Peyer's patch (tissue), 4 donors: ENCODE data around the gene CARD10. TPM values are rescaled to one million over a fixed set of nuclear protein-coding genes. Genes with fewer than 3 reads are reported as not detected.

Experiments
- DNase-seq, 3 donors: peaks; one replicate each; pipeline ENCODE4 v3.0.0-alpha.2; 2017 to 2019
- H3K27ac ChIP-seq, 4 donors: fragments of 200-600 bp; sonication (generic); one replicate each; pipeline ENCODE4 v1.5.1; 2016 to 2019
- H3K27me3 ChIP-seq, 2 donors: fragments of 200-600 bp; sonication (generic); one replicate each; pipeline ENCODE4 v1.5.1; 2019
- H3K36me3 ChIP-seq, 3 donors: fragments of 200-600 bp; sonication (generic); one replicate each; pipeline ENCODE4 v1.5.1; 2016 to 2019
- H3K4me1 ChIP-seq, 4 donors: fragments of 200-600 bp; sonication (generic); one replicate each; pipeline ENCODE4 v1.5.1; 2016 to 2019
- H3K4me3 ChIP-seq, 4 donors: fragments of 200-600 bp; sonication (generic); 1 replicate in 3 of 4; 2 replicates in 1 of 4; pipeline ENCODE4 v1.5.1; 2016 to 2019; ENCODE audit warnings: mild to moderate bottlenecking in 1 of 4
- H3K9me3 ChIP-seq, 4 donors: fragments of 200-600 bp; sonication (generic); one replicate each; pipeline ENCODE4 v1.5.1; 2016 to 2019; ENCODE audit warnings: mild to moderate bottlenecking in 1 of 4
- POLR2A ChIP-seq, 2 donors: fragments of 450-650 bp; IDR thresholded peaks; one replicate each; pipeline ENCODE4 v1.5.1; 2017; ENCODE audit warnings: antibody characterized with exemption in 2 of 2, mild to moderate bottlenecking in 2 of 2, moderate library complexity in 2 of 2
- total RNA-seq, 4 donors: library from RNA; depleted of rRNA; stranded (reverse); fragments of >200 nt; gene quantifications; one replicate each; pipeline ENCODE4 v1.1.0, GENCODE V29; 2016
- TF ChIP-seq, protein P1 (sequence below), 6 experiments: fragments of 450-650 bp in 4 of 6; fragments of 200-600 bp in 2 of 6; sonication (generic) in 1 of 6; IDR thresholded peaks; one replicate each; pipeline ENCODE4 v1.5.1; 2017 to 2019; ENCODE audit warnings: antibody characterized with exemption in 6 of 6, mild to moderate bottlenecking in 3 of 6, moderate library complexity in 1 of 6

Gene CARD10, protein sequence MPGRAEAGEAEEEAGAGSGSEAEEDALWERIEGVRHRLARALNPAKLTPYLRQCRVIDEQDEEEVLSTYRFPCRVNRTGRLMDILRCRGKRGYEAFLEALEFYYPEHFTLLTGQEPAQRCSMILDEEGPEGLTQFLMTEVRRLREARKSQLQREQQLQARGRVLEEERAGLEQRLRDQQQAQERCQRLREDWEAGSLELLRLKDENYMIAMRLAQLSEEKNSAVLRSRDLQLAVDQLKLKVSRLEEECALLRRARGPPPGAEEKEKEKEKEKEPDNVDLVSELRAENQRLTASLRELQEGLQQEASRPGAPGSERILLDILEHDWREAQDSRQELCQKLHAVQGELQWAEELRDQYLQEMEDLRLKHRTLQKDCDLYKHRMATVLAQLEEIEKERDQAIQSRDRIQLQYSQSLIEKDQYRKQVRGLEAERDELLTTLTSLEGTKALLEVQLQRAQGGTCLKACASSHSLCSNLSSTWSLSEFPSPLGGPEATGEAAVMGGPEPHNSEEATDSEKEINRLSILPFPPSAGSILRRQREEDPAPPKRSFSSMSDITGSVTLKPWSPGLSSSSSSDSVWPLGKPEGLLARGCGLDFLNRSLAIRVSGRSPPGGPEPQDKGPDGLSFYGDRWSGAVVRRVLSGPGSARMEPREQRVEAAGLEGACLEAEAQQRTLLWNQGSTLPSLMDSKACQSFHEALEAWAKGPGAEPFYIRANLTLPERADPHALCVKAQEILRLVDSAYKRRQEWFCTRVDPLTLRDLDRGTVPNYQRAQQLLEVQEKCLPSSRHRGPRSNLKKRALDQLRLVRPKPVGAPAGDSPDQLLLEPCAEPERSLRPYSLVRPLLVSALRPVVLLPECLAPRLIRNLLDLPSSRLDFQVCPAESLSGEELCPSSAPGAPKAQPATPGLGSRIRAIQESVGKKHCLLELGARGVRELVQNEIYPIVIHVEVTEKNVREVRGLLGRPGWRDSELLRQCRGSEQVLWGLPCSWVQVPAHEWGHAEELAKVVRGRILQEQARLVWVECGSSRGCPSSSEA
- 100 to 1,000 TPM in 3 of 4 donors, 10 to 100 TPM in 1; 74.3 to 142 (median 123) TPM for total RNA-seq

GRCh38 chr22:37519268-37520195 lies at the start of gene CARD10:
TSS of gene CARD10 (minus strand) at chr22:37519415. CDS start at chr22:37519200, 215 bp downstream.
- Histone ChIP-seq H3K4me3 (peak within 1 kb of the TSS; percentile 56 to 92 (median 63)), H3K36me3 (peaks cover 0 to 5% (median 0%) of the 10 kb centered on the region in 3 donors), H3K27me3 (no peaks in the 10 kb centered on the region), H3K9me3 (no peaks in the 10 kb centered on the region), H3K27ac (peak within 1 kb of the TSS; percentile 38 to 97 (median 87)), H3K4me1 (peaks cover 0 to 34% (median 10%) of the 10 kb centered on the region in 4 donors)
- peak in 2 of 3 donors; percentile 62 to 85 for DNase-seq
- peak; percentile 55 to 72 for TF ChIP-seq POLR2A (IDR thresholded peaks at IDR 0.05)
- TF ChIP-seq, protein P1, sequence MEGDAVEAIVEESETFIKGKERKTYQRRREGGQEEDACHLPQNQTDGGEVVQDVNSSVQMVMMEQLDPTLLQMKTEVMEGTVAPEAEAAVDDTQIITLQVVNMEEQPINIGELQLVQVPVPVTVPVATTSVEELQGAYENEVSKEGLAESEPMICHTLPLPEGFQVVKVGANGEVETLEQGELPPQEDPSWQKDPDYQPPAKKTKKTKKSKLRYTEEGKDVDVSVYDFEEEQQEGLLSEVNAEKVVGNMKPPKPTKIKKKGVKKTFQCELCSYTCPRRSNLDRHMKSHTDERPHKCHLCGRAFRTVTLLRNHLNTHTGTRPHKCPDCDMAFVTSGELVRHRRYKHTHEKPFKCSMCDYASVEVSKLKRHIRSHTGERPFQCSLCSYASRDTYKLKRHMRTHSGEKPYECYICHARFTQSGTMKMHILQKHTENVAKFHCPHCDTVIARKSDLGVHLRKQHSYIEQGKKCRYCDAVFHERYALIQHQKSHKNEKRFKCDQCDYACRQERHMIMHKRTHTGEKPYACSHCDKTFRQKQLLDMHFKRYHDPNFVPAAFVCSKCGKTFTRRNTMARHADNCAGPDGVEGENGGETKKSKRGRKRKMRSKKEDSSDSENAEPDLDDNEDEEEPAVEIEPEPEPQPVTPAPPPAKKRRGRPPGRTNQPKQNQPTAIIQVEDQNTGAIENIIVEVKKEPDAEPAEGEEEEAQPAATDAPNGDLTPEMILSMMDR (IDR thresholded peaks at IDR 0.05), result no peak

DNA sequence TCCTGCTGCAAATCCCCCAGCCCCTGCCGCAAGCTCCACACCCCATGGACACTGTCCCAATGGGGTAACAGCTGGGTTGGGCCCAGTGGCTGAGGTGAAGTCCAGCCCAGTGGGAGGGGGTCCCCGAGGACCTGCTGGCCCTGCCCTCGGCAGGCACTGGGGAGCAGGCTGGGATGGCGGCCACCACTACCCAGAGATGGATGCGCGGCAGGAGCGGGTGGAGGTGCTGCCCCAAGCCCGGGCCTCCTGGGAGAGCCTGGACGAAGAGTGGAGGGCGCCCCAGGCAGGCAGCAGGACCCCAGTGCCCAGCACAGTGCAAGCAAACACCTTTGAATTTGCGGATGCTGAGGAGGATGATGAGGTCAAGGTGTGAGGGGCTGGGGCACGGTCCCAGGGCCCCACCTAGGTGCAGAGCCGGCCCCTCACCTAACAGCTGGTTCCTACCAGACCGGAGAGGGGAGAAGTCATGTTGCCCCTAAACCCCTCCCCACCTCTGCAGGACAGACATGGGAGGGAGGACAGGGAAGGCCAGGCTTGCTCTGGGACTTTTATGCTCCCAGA lies 49.3 kb upstream of the CARD10 start:
- H3K27ac ChIP-seq, result peak overlapping the region in 3 of 4 donors; percentile 51 to 93 (median 84)
- no peak overlapping the region for H3K4me3 ChIP-seq
- H3K27me3 ChIP-seq, result no peaks in the 10 kb centered on the region
- H3K9me3 ChIP-seq, result no peaks in the 10 kb centered on the region
- DNase-seq, result no peak
- peaks cover 0 to 22% (median 0%) of the 10 kb centered on the region in 3 donors for H3K36me3 ChIP-seq
- H3K4me1 ChIP-seq, result peaks cover 11 to 78% (median 20%) of the 10 kb centered on the region in 4 donors
- TF ChIP-seq, protein P1 (IDR thresholded peaks at IDR 0.05), result no peak
- no peak for TF ChIP-seq POLR2A (IDR thresholded peaks at IDR 0.05)

DNA sequence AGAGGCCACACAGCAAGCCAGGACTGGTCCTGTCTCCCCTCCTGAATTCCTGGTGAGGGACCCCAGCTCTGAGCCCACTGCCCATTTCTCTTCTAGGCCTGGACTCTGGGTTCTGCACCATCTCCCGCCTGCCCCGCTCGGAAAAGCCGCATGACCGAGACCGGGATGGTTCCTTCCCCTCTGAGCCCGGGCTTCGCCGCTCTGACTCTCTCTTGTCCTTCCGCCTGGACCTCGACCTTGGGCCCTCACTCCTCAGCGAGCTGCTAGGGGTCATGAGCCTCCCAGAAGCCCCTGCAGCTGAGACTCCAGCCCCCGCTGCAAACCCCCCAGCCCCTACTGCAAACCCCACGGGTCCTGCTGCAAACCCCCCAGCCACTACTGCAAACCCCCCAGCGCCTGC lies 48.8 kb upstream of the CARD10 start:
- H3K36me3 ChIP-seq, result peaks cover 0 to 22% (median 0%) of the 10 kb centered on the region in 3 donors
- no peak overlapping the region for H3K4me3 ChIP-seq
- no peaks in the 10 kb centered on the region for H3K27me3 ChIP-seq
- no peaks in the 10 kb centered on the region for H3K9me3 ChIP-seq
- H3K27ac ChIP-seq, result peak overlapping the region in 1 of 4 donors; percentile 93
- peaks cover 11 to 83% (median 21%) of the 10 kb centered on the region in 4 donors for H3K4me1 ChIP-seq
- DNase-seq, result no peak
- TF ChIP-seq, protein P1 (IDR thresholded peaks at IDR 0.05), result no peak
- no peak for TF ChIP-seq POLR2A (IDR thresholded peaks at IDR 0.05)

- H3K27ac ChIP-seq, result peak overlapping the region in 3 of 4 donors; percentile 27 to 93 (median 27)
- H3K36me3 ChIP-seq, result peaks cover 0 to 22% (median 0%) of the 10 kb centered on the region in 3 donors
- no peaks in the 10 kb centered on the region for H3K27me3 ChIP-seq
- peak in 1 of 2 donors; percentile 19 for TF ChIP-seq POLR2A (IDR thresholded peaks at IDR 0.05)
- TF ChIP-seq, protein P1 (IDR thresholded peaks at IDR 0.05), result peak; percentile 95 to 98 (median 96)
- no peaks in the 10 kb centered on the region for H3K9me3 ChIP-seq
- peak; percentile 94 to 97 (median 94) for DNase-seq
- peaks cover 11 to 92% (median 26%) of the 10 kb centered on the region in 4 donors for H3K4me1 ChIP-seq
- H3K4me3 ChIP-seq, result peak overlapping the region in 1 of 4 donors; percentile 16
Observed at GRCh38 chr22:37566903-37567798, 47.9 kb upstream of the CARD10 start.
